Neuronal stem cell (in vitro differentiated cells): ENCODE results near the gene SPIRE2.
"Not testable (repeated sequence)": the region's sequence is repeated elsewhere in the genome, so short reads cannot be mapped to it uniquely, and the experiment has no call there.

Experiments used
- DNase-seq: peaks from one replicate; pipeline ENCODE4 v3.0.0-alpha.2; 2013; ENCODE audit warnings: low spot score
- H2AFZ ChIP-seq: one replicate; pipeline ENCODE4 v1.6.1; 2013; ENCODE audit warnings: mild to moderate bottlenecking, low read length, inconsistent platforms
- H2AK5ac ChIP-seq: 2 replicates; pipeline ENCODE4 v1.6.1; 2013; ENCODE audit warnings: low read depth, mild to moderate bottlenecking, inconsistent platforms, low read length, moderate library complexity, mixed read lengths
- H2BK120ac ChIP-seq: 2 replicates; pipeline ENCODE4 v1.6.1; 2013; ENCODE audit warnings: low read depth, mild to moderate bottlenecking, inconsistent platforms, low read length, moderate library complexity, mixed read lengths
- H2BK12ac ChIP-seq: one replicate; pipeline ENCODE4 v1.6.1; 2013; ENCODE audit warnings: low read length, inconsistent platforms
- H2BK15ac ChIP-seq: 2 replicates; pipeline ENCODE4 v1.6.1; 2013; ENCODE audit warnings: mild to moderate bottlenecking, low read length, inconsistent platforms, mixed read lengths
- H2BK5ac ChIP-seq: one replicate; pipeline ENCODE4 v1.6.1; 2013; ENCODE audit warnings: inconsistent platforms, mild to moderate bottlenecking, low read length, moderate library complexity
- H3K14ac ChIP-seq: one replicate; pipeline ENCODE4 v1.6.1; 2013; ENCODE audit warnings: low read length, inconsistent platforms
- H3K18ac ChIP-seq: 2 replicates; pipeline ENCODE4 v1.6.1; 2013; ENCODE audit warnings: low read length, inconsistent platforms
- H3K23ac ChIP-seq: 2 replicates; pipeline ENCODE4 v1.6.1; 2013; ENCODE audit warnings: low read depth, mild to moderate bottlenecking, mixed read lengths, low read length, inconsistent platforms; ENCODE audit not compliant: poor library complexity
- H3K27ac ChIP-seq: replicated peaks from 3 replicates; pipeline ENCODE4 v1.5.1; 2013; ENCODE audit warnings: low read length, inconsistent platforms
- H3K27me3 ChIP-seq, 3 experiments: 2 replicates each; pipeline ENCODE4 v1.6.1; 2013; ENCODE audit warnings: low read length in 3 of 3, mild to moderate bottlenecking in 2 of 3, inconsistent platforms in 1 of 3, low read depth in 1 of 3, mixed read lengths in 1 of 3, moderate library complexity in 1 of 3; ENCODE audit not compliant: control insufficient read depth in 3 of 3, insufficient read depth in 3 of 3
- H3K36me3 ChIP-seq, 2 donors: replicated peaks in 1 of 2; 2 replicates each; pipeline ENCODE4 v1.6.1; 2013; ENCODE audit warnings: low read length in 2 of 2; ENCODE audit not compliant: control insufficient read depth in 2 of 2, insufficient read depth in 2 of 2
- H3K4ac ChIP-seq: 2 replicates; pipeline ENCODE4 v1.6.1; 2013; ENCODE audit warnings: inconsistent platforms, mild to moderate bottlenecking, low read length, moderate library complexity
- H3K4me1 ChIP-seq, 2 donors: 1 replicate in 1 of 2; 2 replicates in 1 of 2; pipeline ENCODE4 v1.6.1; 2013; ENCODE audit warnings: low read length in 2 of 2, low read depth in 1 of 2; ENCODE audit not compliant: control insufficient read depth in 2 of 2, insufficient read depth in 1 of 2
- H3K4me2 ChIP-seq: one replicate; pipeline ENCODE4 v1.6.1; 2013; ENCODE audit warnings: mild to moderate bottlenecking, low read length, inconsistent platforms; ENCODE audit not compliant: insufficient read depth, poor library complexity, severe bottlenecking
- H3K4me3 ChIP-seq, 2 donors: 2 replicates each; pipeline ENCODE4 v1.5.1; 2013; ENCODE audit warnings: low read length in 2 of 2, mild to moderate bottlenecking in 2 of 2, inconsistent platforms in 1 of 2, moderate library complexity in 1 of 2
- H3K79me1 ChIP-seq: one replicate; pipeline ENCODE4 v1.6.1; 2013; ENCODE audit warnings: low read depth, mild to moderate bottlenecking, inconsistent platforms, low read length, moderate library complexity
- H3K9ac ChIP-seq: one replicate; pipeline ENCODE4 v1.6.1; 2013; ENCODE audit warnings: mild to moderate bottlenecking, low read depth, low read length, inconsistent platforms; ENCODE audit not compliant: poor library complexity
- H3K9me3 ChIP-seq, 2 donors: replicated peaks in 1 of 2; 2 replicates each; pipeline versions ENCODE3 to v1.6.1; 2013; ENCODE audit warnings: low read length in 2 of 2, mild to moderate bottlenecking in 2 of 2, inconsistent platforms in 1 of 2, low read depth in 1 of 2, mixed read lengths in 1 of 2, moderate library complexity in 1 of 2; ENCODE audit not compliant: control insufficient read depth in 2 of 2, insufficient read depth in 1 of 2
- H4K8ac ChIP-seq: one replicate; pipeline ENCODE4 v1.6.1; 2013; ENCODE audit warnings: low read depth, mild to moderate bottlenecking, inconsistent platforms, low read length, moderate library complexity
- H4K91ac ChIP-seq: one replicate; pipeline ENCODE4 v1.6.1; 2013; ENCODE audit warnings: low read length, low read depth, mild to moderate bottlenecking, inconsistent platforms; ENCODE audit not compliant: poor library complexity
- WGBS, 2 donors: extraction: QIAGEN DNeasy Blood & Tissue Kit; methylation state at CpG; one replicate each; pipeline ENCODE4 v1.1.7; 2013; ENCODE audit warnings: missing lambda C conversion rate in 2 of 2, mixed read lengths in 1 of 2; ENCODE audit not compliant: insufficient read length in 2 of 2, insufficient replicate concordance in 1 of 2; ENCODE audit errors: extremely low coverage in 2 of 2; 5-methylcytosine and 5-hydroxymethylcytosine counted together

The SPIRE2 gene

GRCh38 chr16:89912627-89913026 is 84.4 kb downstream of the SPIRE2 start:
- H3K27ac ChIP-seq, result no peak overlapping the region
- H3K4ac ChIP-seq, result no peak overlapping the region
- no peak for DNase-seq
- no peak overlapping the region for H2AFZ ChIP-seq
- H2BK12ac ChIP-seq, result no peak overlapping the region
- H3K9ac ChIP-seq, result no peak overlapping the region
- H2BK120ac ChIP-seq, result no peak overlapping the region
- WGBS, 2 donors, result no CpG with 5 or more reads among the region's 14 CpGs
- no peak overlapping the region for H3K18ac ChIP-seq
- peak overlapping the region; percentile 71 for H3K14ac ChIP-seq
- no peak overlapping the region for H3K23ac ChIP-seq
- no peak overlapping the region for H2AK5ac ChIP-seq
- H3K9me3 ChIP-seq, result peaks cover 5 to 6% of the 10 kb centered on the region in 2 donors
- H4K91ac ChIP-seq, result no peak overlapping the region
- H3K4me1 ChIP-seq, result peaks cover 1 to 3% of the 10 kb centered on the region in 2 donors
- H4K8ac ChIP-seq, result no peak overlapping the region
- H3K36me3 ChIP-seq, result peaks cover 16 to 55% of the 10 kb centered on the region in 2 donors
- no peak overlapping the region for H2BK15ac ChIP-seq
- no peaks in the 10 kb centered on the region for H3K27me3 ChIP-seq
- no peak overlapping the region for H3K4me2 ChIP-seq
- H3K4me3 ChIP-seq, result no peak overlapping the region
- peaks cover 4% of the 10 kb centered on the region for H3K79me1 ChIP-seq
- peak overlapping the region; percentile 13 for H2BK5ac ChIP-seq

DNA sequence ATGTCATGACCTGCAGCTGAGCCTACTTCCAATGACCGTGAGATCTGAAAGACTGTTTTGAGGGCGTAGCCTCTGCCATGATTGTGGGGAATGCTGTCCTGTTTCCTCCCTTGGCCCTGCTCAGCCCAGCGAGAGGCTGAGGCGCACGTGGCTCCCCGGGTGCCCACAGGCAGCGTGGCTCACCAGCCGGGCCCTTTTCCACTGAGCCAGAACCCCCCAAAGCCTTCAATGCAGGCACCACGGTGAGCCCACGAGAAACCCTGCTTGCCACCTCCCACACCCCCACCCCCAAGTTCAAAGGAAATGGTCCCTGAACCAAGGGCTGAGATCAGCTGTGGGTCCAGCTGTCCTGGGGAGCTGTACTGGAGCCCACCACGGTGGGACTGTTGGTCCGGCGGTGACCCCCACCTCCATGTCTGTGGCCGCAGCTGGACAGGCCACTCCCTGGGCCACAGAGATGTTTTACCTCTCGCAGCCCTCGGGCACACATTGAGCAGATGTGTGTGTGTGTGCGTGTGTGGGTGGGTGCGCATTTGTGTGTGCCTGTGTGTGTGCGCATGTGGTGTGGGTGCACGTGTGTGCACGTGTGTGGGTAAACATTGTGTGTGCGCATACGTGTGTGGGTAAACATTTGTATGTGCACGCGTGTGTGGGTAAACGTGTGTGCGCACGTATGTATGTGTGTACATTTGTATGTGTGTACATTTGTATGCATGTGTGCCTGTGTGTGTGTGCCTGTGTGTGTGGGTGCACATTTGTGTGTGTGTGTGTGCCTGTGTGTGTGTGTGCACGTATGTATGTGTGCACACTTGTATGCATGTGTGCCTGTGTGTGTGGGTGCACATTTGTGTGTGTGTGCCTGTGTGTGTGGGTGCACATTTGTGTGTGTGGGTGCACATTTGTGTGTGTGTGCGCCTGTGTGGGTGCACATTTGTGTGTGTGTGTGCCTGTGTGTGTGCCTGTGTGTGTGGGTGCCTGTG is 85.4 kb downstream of the SPIRE2 start:
- Histone ChIP-seq H3K36me3 (peaks cover 13 to 46% of the 10 kb centered on the region in 2 donors), H2BK12ac (no peak overlapping the region), H3K9me3 (no peaks in the 10 kb centered on the region), H2AFZ (no peak overlapping the region), H3K4me2 (no peak overlapping the region), H3K18ac (no peak overlapping the region), H2BK5ac (no peak overlapping the region), H4K8ac (no peak overlapping the region), H3K14ac (no peak overlapping the region), H2BK120ac (no peak overlapping the region), H2BK15ac (no peak overlapping the region), H3K27ac (no peak overlapping the region), H3K9ac (no peak overlapping the region), H3K4me1 (peaks cover 2 to 11% of the 10 kb centered on the region in 2 donors), H3K23ac (peak overlapping the region; percentile 37), H3K79me1 (peaks cover 2% of the 10 kb centered on the region), H3K27me3 (no peaks in the 10 kb centered on the region), H4K91ac (peak overlapping the region; percentile 50), H2AK5ac (no peak overlapping the region), H3K4ac (no peak overlapping the region), H3K4me3 (peak overlapping the region in 1 of 2 donors; percentile 32)
- DNase-seq, result no peak
- no CpG with 5 or more reads among the region's 30 CpGs for WGBS, 2 donors

DNA sequence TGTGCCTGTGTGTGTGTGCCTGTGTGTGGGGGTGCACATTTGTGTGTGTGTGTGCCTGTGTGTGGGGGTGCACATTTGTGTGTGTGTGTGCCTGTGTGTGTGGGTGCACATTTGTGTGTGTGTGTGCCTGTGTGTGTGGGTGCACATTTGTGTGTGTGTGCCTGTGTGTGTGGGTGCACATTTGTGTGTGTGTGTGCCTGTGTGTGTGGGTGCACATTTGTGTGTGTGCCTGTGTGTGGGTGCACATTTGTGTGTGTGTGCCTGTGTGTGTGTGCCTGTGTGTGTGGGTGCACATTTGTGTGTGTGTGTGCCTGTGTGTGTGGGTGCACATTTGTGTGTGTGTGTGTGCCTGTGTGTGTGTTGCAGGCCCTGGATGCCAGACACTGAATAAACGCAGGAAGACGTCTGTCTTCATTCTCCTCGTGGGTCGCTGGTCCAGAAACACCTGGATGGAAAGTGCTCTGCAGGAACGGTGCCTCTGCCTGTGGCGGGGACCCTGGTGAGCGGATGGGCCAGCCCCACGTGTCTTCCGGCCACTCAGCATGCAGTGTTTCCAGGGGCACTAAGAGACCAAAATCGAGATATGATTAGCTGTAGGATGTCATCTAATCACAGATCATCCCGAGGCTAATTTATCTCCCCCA is 86.5 kb downstream of the SPIRE2 start:
- Histone ChIP-seq H3K4me1 (peaks cover 2 to 13% of the 10 kb centered on the region in 2 donors), H3K23ac (peak overlapping the region; percentile 71), H3K36me3 (peaks cover 10 to 36% of the 10 kb centered on the region in 2 donors)
- not testable (repeated sequence) for H2BK15ac ChIP-seq, H2BK12ac ChIP-seq, H3K27ac ChIP-seq, H2BK120ac ChIP-seq, H3K18ac ChIP-seq, H3K14ac ChIP-seq, H3K4me2 ChIP-seq, DNase-seq, H4K8ac ChIP-seq, H3K4ac ChIP-seq, H3K27me3 ChIP-seq, H2BK5ac ChIP-seq, H4K91ac ChIP-seq, H2AFZ ChIP-seq, H2AK5ac ChIP-seq, H3K9ac ChIP-seq, H3K9me3 ChIP-seq, H3K4me3 ChIP-seq, H3K79me1 ChIP-seq
- no CpG with 5 or more reads among the region's 11 CpGs for WGBS, 2 donors
